GM21737 (cell line): ENCODE measurements around the gene ANKRD26.
"Not testable (repeated sequence)": the region's sequence is repeated elsewhere in the genome, so short reads cannot be mapped to it uniquely, and the experiment has no call there.

ENCODE experiments used
- ATAC-seq: cut with Tn5 transposase; IDR thresholded peaks from one replicate; pipeline ENCODE4 v1.9.1; 2021; ENCODE audit warnings: mild to moderate bottlenecking, moderate library complexity; ENCODE audit not compliant: unreplicated experiment

ANKRD26 gene

DNA sequence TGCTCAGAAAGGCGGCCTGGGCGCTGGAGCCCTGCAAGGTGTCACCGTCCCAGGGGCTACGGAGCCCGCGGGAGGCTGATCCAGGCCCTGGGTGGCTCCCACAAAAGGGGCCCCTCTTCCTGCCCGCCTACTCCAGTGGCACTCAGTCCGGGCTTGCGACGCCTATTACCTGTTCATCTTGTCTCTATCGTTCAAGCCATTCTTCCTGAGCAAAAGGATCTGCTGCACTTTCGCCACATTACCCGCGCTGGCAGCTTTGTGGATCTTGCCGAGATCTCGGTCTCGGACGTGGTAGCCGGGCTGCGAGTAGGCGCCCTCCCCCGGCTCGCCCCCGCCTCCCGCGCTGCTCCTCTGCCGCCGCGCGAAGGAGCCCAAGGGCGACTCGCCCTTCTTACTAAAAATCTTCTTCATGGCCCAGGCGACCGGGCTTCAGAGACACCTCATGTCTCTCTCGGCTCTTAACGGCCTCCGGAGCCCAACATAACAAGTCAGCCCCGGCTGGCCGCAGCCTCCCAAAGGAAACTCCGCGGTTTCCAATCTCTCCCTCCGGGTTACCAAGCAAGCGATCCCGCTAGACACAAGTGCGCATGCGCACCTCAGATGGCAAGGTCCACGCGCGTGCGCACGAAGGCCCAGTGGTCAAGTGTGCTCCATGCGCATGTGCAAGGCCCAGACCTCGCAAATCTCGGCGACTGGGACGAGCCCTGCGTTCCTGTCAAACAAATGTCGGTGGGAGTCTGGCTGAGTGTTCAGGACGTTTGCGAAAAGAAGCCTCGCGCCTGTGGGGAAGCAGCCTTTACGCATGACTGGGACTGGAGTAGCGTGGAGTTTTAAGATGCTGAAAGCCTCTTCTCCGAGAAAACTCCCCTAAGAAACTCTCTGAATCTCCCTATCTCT, at the start of gene ANKRD26:
Gene ANKRD26 (minus strand): TSS at position 579 of the 897 bp plus-strand sequence. CDS start 168 bp downstream, at position 411.
- ATAC-seq, result peak; percentile 75

DNA sequence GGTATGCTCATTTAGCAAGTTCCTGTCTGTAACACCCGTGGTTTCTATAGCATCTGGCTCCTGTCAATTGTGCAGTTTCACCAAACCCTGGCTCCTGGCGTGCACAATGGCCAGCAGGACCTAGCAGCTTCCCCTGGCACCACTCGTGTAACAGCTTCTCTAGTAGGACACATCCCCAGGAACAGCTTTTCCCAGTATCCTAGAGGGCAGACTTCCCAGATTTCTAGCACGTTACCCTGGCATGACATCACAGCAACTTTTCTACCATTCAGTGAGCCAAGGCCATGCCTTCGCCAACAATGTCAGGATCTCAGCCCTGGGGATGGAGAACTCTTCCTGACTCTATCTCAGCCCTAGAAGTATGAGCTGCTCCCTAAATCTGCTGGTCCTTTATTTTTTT, 47.4 kb upstream of the ANKRD26 start:
- ATAC-seq, result no peak

DNA sequence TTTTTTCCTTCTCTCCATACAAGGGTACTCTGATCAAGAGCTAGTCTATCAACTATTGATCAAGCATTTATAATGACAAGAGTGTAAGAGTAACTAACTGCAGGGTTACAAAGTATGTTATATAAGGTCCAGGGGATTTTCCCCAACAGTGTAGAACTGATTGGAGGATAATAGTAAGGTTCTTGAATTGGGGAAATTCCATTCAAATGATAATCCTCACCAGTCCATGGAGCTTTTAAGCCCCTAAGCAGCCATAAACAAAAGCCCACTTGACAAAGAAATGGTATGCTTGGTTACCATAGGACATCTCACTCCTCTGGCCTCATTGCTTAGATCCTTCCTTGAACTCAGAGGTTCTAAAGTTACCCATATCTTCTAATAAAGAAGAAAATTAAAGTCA, 45.6 kb upstream of the ANKRD26 start:
- ATAC-seq, result no peak

DNA sequence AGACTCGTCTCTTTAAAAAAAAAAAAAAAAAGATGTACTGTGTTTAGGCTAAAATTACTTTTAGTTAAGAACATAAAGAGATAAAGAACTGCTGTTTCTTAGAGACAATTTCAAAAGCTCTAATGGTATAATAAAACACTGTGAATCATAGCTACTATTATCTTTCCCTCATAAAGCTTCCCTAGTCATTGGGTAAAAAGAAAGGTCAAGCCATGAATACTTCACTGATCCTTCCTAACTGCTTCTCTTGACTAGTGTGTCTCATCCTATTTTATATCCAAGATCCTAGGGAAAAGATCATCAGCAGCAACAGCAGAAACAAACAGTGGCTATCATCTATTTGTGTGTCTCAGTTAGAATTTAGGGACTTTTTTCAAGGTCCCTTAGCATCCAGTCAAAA, 43.4 kb upstream of the ANKRD26 start:
- no peak for ATAC-seq

DNA sequence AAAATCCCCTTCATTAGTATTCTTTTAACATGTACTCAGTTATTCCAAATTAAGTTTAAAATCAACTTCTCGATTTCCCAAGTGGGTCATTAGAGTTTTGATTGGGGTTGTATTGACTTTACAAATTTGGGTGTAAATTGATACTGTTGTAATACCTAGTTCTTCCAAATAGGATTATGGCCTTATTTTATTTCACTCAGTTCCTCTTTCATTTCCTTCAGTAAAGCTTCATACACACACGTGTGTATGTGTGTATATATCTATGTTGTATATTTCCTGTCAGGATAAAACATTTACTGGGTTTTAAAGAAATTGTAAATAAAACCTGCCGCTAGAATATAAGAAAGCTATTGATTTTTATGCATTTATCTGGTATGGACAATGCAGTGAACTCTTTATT, 38.0 kb upstream of the ANKRD26 start:
- ATAC-seq, result no peak

DNA sequence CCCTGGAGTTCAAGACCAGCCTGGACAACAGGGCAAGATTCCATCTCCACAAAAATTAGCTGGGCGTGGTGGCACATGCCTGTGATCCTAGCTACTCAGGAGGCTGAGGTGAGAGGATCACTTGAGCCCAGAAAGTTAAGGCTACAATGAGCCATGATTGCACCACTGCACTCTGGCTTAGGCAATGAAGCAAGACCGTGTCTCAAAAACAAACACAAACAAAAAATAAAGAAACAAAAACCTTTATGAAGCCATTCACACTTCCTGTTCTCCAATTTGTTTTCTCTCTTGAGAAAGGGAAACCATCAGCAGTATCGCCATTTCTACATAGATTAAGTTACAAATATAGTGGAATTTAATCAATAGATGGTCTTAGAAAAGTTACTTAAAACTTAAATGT, 34.1 kb upstream of the ANKRD26 start:
- ATAC-seq, result no peak

DNA sequence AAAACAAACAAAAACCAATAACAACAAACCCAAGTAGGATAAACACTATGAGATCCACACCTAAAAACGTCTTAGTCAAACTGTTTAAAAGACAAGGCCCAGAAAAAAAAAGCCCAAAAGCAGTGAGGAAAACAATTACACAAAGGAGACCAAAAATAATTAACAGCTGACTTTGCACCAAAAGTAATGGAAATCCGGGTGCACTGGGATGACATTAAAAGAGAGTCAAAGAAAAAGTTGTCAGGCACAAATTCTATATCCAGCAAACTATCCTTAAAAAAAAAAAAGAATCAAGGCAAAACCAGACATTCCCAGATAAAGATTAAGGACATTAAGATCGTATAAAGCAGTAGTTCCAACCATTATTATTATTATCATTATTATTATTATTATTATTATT, 7.9 kb upstream of the ANKRD26 start:
- no peak for ATAC-seq

DNA sequence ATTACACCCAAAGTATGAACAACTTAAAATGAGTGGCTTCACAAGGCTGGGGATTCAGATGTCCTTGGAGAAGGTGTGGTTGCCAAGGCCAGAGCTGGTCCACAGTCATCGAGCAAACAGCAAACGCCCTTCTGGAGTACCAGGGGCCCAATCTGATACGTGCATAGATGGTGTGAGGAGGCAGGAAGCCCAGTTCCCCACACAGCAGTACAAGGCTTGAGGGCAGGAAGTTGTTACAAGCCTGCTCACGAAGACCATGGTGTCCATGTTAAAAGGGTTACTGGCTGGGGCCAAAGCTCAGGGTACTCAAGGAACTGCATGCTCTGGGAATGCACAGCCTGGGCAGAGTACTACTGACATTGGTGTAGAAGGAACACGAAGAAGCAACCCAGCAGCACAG, 4.6 kb upstream of the ANKRD26 start:
- ATAC-seq, result no peak

DNA sequence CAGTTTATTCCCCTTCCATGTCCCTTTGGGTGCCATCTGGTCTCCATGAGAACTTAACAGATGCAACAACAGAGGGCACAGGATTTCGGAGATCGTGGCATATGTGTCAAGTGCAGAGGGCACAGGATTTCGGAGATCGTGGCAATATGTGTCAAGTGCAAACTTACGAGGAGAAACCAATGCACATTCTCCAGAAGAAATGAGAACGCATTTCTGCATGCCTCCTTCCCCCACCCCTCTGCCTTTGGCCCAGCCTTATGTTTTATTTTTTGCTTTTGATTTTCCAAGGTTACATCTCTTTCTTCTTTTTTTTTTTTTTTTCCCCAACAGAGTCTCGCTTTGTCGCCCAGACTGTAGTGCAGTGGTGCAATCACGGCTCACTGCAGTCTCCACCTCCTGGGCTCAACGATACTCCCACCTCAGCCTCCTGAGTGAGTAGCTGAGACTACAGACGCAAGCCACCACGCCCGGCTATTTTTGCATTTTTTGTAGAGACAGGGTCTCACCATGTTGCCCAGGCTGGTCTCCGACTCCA, 586 bp upstream of the ANKRD26 start:
- no peak for ATAC-seq

DNA sequence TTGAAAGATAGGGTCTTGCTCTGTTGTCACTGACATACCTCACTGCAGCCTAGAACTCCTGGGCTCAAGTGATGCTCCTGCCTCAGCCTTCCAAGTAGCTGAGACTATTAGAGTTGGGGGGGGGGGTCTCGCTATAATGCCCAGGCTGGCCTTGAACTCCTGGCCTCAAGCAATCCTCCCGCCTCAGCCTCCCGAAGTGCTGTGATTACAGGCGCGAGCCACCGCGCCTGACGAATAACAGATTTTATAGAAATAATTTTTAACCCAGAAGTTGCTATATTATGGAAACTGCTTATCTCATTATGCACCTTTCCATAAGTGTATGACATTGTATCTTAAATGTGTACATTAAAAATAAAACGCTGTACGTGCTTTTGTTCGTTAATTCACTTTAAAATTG, 846 bp downstream of the ANKRD26 start:
- ATAC-seq, result no peak

DNA sequence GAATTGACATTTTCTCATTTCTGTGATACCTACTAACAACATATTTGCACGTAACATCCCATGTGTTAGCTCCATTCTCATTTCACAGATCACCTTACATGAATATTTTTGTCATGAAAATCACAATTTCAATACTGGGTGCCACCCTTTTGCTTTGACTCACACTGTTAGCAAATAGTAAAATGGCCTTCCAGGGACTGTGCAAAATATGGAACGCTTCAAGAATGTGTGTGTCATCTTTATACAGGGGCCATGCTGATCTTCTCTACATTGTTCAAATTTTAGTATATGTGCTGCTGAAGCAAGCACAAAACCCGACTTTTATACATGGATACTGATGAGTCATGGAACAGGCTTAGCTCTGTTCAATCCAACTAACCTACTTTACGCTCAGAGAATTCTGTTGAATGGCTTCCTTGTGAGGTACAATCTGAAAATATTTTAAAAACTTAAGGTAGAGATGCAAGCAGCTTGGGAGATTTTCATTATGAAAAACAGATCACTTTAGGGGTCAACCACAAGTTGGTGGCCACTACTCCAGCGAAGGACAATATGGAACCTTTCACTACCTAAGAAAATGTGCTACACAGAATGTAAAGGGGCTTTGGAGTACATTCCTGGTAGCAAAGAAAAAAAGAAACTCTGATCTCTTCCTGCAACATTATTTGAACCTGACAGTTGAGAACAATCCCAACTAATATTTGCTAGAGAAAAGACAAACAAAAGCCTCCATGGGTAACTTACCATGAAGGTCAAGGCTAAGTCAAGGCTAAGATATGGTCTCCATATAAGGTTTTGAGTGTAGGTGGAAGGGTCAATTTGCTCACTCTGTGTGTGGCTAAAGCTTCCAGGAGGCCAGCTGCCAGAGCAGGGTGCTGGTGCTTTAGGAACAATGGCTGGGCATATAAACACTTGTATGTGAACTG, 11.9 kb downstream of the ANKRD26 start:
- ATAC-seq, result no peak

DNA sequence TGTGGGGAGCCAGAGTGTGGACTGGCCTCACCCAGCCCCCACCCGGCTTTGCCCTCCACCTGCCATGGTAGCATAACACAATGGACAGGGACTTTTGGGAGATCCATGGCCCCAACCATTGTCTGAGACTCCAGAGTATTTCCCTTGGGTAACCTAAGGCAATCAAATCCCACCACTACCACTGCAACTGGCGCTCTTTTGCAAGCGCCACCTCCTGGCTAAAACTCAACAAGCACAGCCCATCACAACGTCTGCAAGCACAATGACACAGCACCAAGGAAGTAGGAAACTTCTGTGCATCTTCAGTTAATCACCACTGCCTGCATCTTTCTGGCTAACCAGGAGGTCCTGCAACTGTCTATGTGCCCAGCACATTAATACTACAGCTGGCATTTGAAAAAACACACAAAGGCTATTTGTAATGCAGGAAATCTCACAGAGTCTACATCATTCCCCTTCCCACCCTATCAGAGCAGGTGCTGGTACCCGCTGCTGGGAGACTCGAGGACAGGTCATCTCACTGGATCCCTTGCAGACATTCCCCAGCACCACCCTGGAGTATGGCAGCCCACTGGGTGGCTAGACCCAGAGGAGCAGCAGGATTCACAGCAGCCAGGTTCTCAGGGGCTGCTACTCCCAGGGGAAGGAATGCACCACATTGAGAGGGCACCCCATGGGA, 27.7 kb downstream of the ANKRD26 start:
- no peak for ATAC-seq

DNA sequence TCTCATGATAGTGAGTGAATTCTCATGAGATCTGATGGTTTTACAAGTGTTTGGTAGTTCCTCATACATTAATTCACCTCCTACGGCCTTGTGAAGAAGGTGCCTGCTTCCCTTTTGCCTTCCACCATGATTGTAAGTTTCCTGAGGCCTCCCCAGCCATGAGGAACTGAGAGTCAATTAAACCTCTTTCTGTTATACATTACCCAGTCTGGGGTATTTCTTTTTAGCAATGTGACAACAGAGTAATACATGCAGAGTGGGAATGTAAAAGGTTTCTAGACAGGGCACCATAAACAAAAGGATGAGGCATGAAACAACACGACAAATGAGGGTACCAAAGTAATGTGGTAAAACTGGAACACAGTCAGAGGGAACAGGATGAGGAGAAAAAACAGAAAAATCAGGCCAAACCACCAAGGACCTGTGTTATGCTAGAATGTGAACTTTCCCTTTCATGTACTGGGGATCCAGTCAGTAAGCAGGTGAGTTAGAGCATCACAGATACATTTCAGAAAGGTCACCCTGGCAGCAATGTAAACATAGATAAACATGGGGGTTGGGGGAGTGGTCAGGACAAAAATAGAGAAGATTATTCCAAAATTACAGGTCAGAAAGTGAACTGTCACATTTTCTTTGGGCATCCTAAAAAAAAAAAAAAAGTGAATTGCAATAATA, 31.9 kb downstream of the ANKRD26 start:
- ATAC-seq, result no peak

DNA sequence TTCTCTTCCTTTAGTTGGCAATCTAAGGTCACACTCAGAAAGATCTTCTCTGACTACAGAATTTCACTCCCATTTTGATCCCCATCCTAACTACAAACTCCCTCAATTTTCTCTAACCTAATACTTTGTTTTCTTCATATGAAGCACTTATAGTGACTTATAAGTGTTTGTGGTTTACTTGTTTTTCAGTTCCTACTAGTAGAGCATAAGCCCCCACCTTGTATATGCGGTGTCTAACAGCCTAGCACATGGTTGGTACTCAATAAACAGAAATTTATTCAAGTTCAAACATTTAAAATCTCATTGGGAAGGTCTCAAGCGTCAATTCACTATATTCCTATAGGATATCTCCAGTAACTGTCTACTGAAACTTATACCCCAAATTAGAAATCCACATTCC, 35.2 kb downstream of the ANKRD26 start:
- no peak for ATAC-seq

DNA sequence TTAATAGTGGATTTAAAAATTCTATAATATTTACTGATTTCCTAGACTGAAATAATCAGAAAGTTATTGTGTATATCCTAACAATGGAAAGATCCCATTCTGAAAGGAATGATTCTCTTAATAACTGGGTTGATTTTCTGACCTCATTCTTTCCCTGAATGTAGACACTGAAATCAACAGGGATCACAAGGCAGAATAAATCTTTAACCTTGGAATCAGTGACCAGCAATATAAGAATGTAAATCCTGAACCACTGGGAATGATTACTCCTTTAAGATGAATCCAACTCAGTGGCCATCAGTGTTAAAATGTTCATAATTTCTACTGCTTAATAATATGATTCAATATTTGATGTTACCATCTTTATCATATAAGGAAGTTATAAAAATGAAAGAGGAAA, 47.6 kb downstream of the ANKRD26 start:
- ATAC-seq, result no peak

DNA sequence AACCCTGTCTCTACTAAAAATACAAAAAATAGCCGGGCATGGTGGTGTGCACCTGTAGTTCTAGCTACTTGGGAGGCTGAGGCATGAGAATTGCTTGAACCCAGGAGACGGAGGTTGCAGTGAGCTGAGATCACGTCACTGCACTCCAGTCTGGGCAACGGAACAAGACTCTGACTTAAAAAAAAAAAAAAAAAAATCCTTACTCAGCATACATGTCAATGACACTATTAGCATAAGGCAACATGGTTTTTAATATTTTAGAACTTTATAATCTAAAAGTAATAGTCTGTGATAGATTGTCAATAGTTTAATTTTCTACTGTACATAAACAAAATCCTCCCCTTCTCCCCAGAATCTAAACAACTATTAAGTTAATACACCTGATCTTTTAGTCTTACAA, 55.0 kb downstream of the ANKRD26 start:
- not testable (repeated sequence) for ATAC-seq

DNA sequence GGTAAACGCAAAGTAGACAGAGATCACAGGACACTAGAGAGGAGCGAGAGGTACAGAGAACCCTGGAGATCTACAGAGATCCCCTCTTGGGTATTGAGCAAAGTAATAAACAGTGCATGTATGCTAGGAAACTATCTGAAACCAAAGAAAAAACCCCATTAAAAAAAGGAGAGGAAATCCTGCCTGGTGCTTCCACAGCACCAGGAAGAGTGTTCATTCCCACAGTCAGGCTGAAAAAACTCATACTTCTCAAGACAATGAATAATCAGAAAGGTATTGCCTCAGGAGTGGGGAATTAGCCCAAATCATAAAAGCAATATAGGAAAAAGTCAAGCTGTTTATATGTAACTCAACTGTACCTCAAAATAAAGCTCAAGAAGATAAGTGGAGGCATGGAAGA, 59.1 kb downstream of the ANKRD26 start:
- no peak for ATAC-seq

DNA sequence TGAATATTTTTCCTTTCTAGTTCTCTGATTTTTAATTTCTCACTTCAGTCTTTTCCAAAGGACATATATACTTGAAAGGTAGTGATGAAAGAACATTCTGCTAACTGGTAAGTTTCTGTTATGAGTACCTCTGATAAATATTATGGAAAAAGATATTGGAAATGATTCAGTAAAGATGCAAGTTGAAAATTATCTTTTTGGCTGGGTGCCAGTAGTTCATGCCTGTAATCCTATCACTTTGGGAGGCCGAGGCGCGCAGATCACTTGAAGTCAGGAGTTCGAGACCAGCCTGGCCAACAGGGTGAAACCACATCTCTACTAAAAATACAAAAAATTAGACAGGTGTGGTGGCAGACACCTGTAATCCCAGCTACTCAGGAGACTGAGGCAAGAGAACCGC, 62.1 kb downstream of the ANKRD26 start:
- no peak for ATAC-seq

DNA sequence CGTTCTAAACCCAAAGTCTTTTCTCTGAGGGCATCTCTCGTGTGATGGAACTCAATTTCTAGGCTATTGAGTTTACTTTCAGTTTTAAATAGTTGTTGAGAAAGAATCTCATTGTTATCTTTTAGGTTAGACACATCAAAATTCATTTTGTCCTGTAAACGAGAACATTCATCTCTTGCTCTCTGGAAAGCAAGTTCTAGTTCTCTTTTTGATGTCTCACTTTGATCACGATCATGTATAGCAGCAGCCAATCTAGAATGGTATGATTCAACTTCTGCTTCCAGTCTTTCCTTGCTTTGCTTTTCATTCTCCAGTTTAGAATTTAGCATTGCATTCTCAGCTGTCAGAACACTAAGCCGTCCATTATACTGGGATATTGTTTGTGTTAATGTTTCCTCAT, 65.1 kb downstream of the ANKRD26 start:
- no peak for ATAC-seq

DNA sequence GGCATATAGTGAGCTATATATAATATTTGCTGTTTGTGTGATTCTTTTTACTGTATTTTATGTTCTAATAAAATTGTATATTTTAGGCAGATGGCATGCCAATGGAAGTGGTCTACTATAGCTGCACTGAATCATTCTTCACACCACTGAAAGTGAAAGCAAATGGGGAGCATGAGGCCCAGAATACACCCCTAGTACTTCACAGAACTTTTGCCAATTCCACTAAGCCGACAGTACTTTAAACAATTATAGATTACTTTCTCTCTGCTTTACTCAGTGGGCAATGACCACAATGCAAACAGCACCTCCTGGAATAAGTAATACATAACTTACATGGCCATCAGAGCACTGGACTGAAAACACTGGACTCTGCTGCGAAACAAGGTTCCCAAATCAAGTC, 70.2 kb downstream of the ANKRD26 start:
- no peak for ATAC-seq
